ENCODE measurements around the gene FOXK2.
"Not testable (repeated sequence)": the region's sequence is repeated elsewhere in the genome, so short reads cannot be mapped to it uniquely, and the experiment has no call there.

The FOXK2 gene

GRCh38 chr17:82496529-82497434 is 22.8 kb upstream of the FOXK2 start:
- DNase-seq = peak; percentile 91

- DNase-seq = no peak
Measured at GRCh38 chr17:82497483-82498405, 21.8 kb upstream of the FOXK2 start.

- DNase-seq = no peak
Measured at GRCh38 chr17:82502207-82502606, 17.3 kb upstream of the FOXK2 start.

- DNase-seq = no peak
Measured at GRCh38 chr17:82503094-82503727, 16.3 kb upstream of the FOXK2 start.

- no peak for DNase-seq
Measured at GRCh38 chr17:82503728-82504308, 15.7 kb upstream of the FOXK2 start.

GRCh38 chr17:82505296-82505695 is 14.2 kb upstream of the FOXK2 start:
- no peak for DNase-seq

GRCh38 chr17:82506402-82506801 is 13.1 kb upstream of the FOXK2 start:
- not testable (repeated sequence) for DNase-seq

- DNase-seq = no peak
Measured at GRCh38 chr17:82507631-82508175, 11.8 kb upstream of the FOXK2 start.

- not testable (repeated sequence) for DNase-seq
Measured at GRCh38 chr17:82511642-82512041, 7.9 kb upstream of the FOXK2 start.

- not testable (repeated sequence) for DNase-seq
Measured at GRCh38 chr17:82513864-82514263, 5.7 kb upstream of the FOXK2 start.

- no peak for DNase-seq
Measured at GRCh38 chr17:82517230-82517865, 2.2 kb upstream of the FOXK2 start.

GRCh38 chr17:82519971-82520903 is 705 bp downstream of the FOXK2 start:
- DNase-seq = no peak

- peak; percentile 67 for DNase-seq
Measured at GRCh38 chr17:82524540-82524939, 5.0 kb downstream of the FOXK2 start.

- no peak for DNase-seq
Measured at GRCh38 chr17:82525712-82526111, 6.2 kb downstream of the FOXK2 start.

GRCh38 chr17:82527898-82528297 is 8.4 kb downstream of the FOXK2 start:
- no peak for DNase-seq

GRCh38 chr17:82528484-82529265 is 9.1 kb downstream of the FOXK2 start:
- DNase-seq = peak; percentile 74

- DNase-seq = no peak
Measured at GRCh38 chr17:82529914-82530300, 10.4 kb downstream of the FOXK2 start.

- DNase-seq = no peak
Measured at GRCh38 chr17:82531431-82531881, 11.9 kb downstream of the FOXK2 start.

GRCh38 chr17:82534401-82534812 is 14.9 kb downstream of the FOXK2 start:
- DNase-seq = no peak
